Measurements from ENCODE around the gene CDCP2. TPM values are rescaled to one million over a fixed set of nuclear protein-coding genes. Genes with fewer than 3 reads are reported as not detected.

The CDCP2 gene
- total RNA-seq, 1 experiment from 2014 or later, result not detected

GRCh38 chr1:54159733-54160316 is 7.0 kb upstream of the CDCP2 start:
- ATAC-seq (no peak), DNase-seq (ENCODE audit: low spot score) (no peak)
- ChIA-PET POLR2A (no interaction called here), CTCF (no interaction called here)
- no peaks in the 10 kb centered on the region for H3K9me3 Mint-ChIP-seq
- no peaks in the 10 kb centered on the region for H3K36me3 Mint-ChIP-seq
- no peak overlapping the region for H3K4me3 Mint-ChIP-seq
- no peak overlapping the region for H3K27ac Mint-ChIP-seq
- no peak for TF ChIP-seq GABPB1 (CRISPR knock-in tag; IDR thresholded peaks at IDR 0.05)
- TF ChIP-seq TEAD1 (CRISPR knock-in tag; IDR thresholded peaks at IDR 0.05), result no peak
- no peak for TF ChIP-seq SMAD3 (CRISPR knock-in tag; IDR thresholded peaks at IDR 0.05; ENCODE audit: borderline replicate concordance)
- TF ChIP-seq NFATC4 (CRISPR knock-in tag; IDR thresholded peaks at IDR 0.05), result no peak
- no peak for TF ChIP-seq ZNF138 (CRISPR knock-in tag; conservative IDR thresholded peaks at IDR 0.05)
- TF ChIP-seq FOXK1 (CRISPR knock-in tag; IDR thresholded peaks at IDR 0.05), result no peak
- no peak for TF ChIP-seq ZSCAN18 (CRISPR knock-in tag; IDR thresholded peaks at IDR 0.05)
- TF ChIP-seq ZMAT4 (CRISPR knock-in tag; IDR thresholded peaks at IDR 0.05), result no peak
- TF ChIP-seq FOXP1 (CRISPR knock-in tag; IDR thresholded peaks at IDR 0.05; ENCODE audit: borderline replicate concordance), result no peak
- no peak for TF ChIP-seq NR2C2 (CRISPR knock-in tag; IDR thresholded peaks at IDR 0.05)
- TF ChIP-seq ZNF671 (CRISPR knock-in tag; IDR thresholded peaks at IDR 0.05), result no peak
- TF ChIP-seq CDX4 (CRISPR knock-in tag; IDR thresholded peaks at IDR 0.05; ENCODE audit: borderline replicate concordance), result no peak
- TF ChIP-seq PRDM15 (CRISPR knock-in tag; IDR thresholded peaks at IDR 0.05), result no peak
- no peak for TF ChIP-seq STAT6 (CRISPR knock-in tag; conservative IDR thresholded peaks at IDR 0.05; ENCODE audit: low read depth)
- no peak for TF ChIP-seq CREB1 (CRISPR knock-in tag; IDR thresholded peaks at IDR 0.05)
- TF ChIP-seq ERG (CRISPR knock-in tag; IDR thresholded peaks at IDR 0.05), result no peak
- no peak for TF ChIP-seq TEAD4 (CRISPR knock-in tag; IDR thresholded peaks at IDR 0.05)
- no peak for TF ChIP-seq ATF6 (CRISPR knock-in tag; IDR thresholded peaks at IDR 0.05)
- H3K4me1 Mint-ChIP-seq, result no peaks in the 10 kb centered on the region
- no peaks in the 10 kb centered on the region; the same call in 1 of the 2 replicates for H3K27me3 Mint-ChIP-seq (ENCODE audit: low read depth)

Data from WTC11 (cell line).